HFF-Myc (cell line): ENCODE data around the gene KCNJ5.

Source experiments
- DNase-seq: peaks from one replicate; pipeline ENCODE4 v3.0.0-alpha.2; 2011; ENCODE audit warnings: low read depth; ENCODE audit errors: extremely low read depth
- H3K4me3 ChIP-seq: replicated peaks from 2 replicates; pipeline ENCODE4 v1.5.1; 2011; ENCODE audit warnings: low read depth, mild to moderate bottlenecking, control low read depth, low read length
- CTCF ChIP-seq: IDR thresholded peaks from 2 replicates; pipeline ENCODE4 v1.5.1; 2012; ENCODE audit warnings: mild to moderate bottlenecking, low read depth, low read length, control low read depth; ENCODE audit errors: missing control alignments

Gene KCNJ5

DNA sequence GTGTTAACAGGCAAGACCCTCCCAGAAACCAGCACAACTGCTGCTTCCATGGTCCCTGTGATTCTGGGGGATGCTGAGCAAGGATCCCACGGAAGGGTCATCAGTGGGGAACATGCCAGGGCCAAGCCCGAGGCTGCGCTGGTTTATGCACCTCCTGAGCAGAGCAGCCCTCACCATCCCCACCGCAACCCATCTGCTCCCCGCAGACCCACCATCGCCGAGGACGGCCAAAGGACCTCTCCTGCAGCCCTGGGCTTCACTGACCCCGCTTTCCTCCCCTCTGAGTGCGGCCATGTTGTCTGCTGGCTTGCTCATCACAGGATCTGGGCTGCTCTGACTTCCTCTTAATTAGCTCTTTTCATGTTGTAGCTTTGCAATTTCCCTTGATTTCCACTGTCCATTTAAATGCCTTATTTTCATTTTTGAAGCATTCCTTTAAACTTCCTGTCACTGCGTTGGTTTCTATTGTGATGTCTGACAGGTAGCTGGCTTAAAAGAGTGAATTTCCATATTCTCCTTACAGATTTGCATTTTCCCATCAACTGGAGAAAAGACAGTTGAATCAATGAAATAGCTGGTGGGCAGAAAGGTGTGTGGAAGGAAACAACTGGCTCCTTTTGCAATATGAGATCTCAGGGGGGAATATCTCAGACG is 36.7 kb downstream of the KCNJ5 start:
- no peak for TF ChIP-seq CTCF
- no peak overlapping the region for H3K4me3 ChIP-seq
- DNase-seq, result no peak

DNA sequence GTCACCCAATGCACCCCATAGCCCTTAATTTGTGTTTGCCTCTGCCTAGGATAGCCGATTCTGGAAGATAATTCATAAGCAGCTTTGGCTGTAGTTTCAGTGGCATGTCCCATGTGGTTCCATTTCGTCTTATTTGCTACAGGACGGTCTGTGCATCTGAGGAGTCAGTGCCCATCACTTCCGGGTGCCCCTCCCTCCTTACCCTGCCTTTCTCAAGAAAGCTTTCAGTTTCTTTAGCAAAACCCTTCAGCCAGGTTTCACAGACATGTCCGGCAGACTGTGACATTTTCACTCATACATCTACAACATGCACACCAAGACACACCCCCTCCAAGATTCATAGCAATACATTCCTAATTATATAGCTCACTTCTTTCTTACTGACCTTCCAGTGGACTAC is 37.2 kb downstream of the KCNJ5 start:
- DNase-seq, result no peak
- H3K4me3 ChIP-seq, result no peak overlapping the region
- no peak for TF ChIP-seq CTCF

GRCh38 chr11:128929468-128929867 is 38.3 kb downstream of the KCNJ5 start:
- no peak for TF ChIP-seq CTCF
- no peak overlapping the region for H3K4me3 ChIP-seq
- DNase-seq, result no peak

- TF ChIP-seq CTCF, result no peak
- no peak for DNase-seq
- no peak overlapping the region for H3K4me3 ChIP-seq
These were observed 38.8 kb downstream of the KCNJ5 start for GRCh38 chr11:128929991-128930390.

DNA sequence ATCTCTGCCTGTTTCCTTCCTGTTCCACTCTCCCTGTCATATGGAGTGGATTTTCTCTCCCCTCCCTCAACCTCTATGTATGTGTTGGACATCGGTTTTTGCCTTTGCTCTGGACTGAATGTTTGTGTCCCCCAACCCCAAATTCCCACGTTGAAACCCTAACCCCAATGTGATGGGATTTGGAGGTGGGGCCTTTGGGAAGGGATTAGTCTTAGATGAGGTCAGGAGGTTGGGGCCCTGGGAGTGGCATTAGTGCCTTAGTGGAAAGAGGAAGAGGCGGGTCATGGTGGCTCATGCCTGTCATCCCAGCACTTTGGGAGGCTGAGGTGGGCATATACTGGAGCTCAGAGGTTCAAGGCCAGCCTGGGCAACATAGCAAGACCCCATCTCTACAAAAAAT is 39.9 kb downstream of the KCNJ5 start:
- DNase-seq, result no peak
- TF ChIP-seq CTCF, result no peak

GRCh38 chr11:128931668-128932067 is 40.5 kb downstream of the KCNJ5 start:
- H3K4me3 ChIP-seq, result no peak overlapping the region
- DNase-seq, result no peak
- no peak for TF ChIP-seq CTCF

More for the DNA sequence above, 39.9 kb downstream of the KCNJ5 start:
- H3K4me3 ChIP-seq, result no peak overlapping the region
